HG03457 (cell line): ENCODE data around the gene ARSB.

Experiments used
- ATAC-seq: cut with Tn5 transposase; IDR thresholded peaks from one replicate; pipeline ENCODE4 v1.9.1; 2021; ENCODE audit warnings: moderate number of reproducible peaks; ENCODE audit not compliant: unreplicated experiment

Gene ARSB

GRCh38 chr5:78845470-78845869 is 139.6 kb downstream of the ARSB start:
- no peak for ATAC-seq

GRCh38 chr5:78843436-78843835 is 141.7 kb downstream of the ARSB start:
- ATAC-seq, result no peak

GRCh38 chr5:78841767-78842166 is 143.3 kb downstream of the ARSB start:
- ATAC-seq, result no peak

GRCh38 chr5:78838753-78839152 is 146.4 kb downstream of the ARSB start:
- ATAC-seq, result no peak

GRCh38 chr5:78837836-78838235 is 147.3 kb downstream of the ARSB start:
- no peak for ATAC-seq

GRCh38 chr5:78835176-78835575 is 149.9 kb downstream of the ARSB start:
- no peak for ATAC-seq

- no peak for ATAC-seq
Measured at GRCh38 chr5:78833284-78833683, 151.8 kb downstream of the ARSB start.

GRCh38 chr5:78830528-78831046 is 154.5 kb downstream of the ARSB start:
- ATAC-seq, result no peak

- no peak for ATAC-seq
Measured at GRCh38 chr5:78829811-78830527, 155.1 kb downstream of the ARSB start.

- no peak for ATAC-seq
Measured at GRCh38 chr5:78827725-78828124, 157.4 kb downstream of the ARSB start.

GRCh38 chr5:78824831-78825281 is 160.3 kb downstream of the ARSB start:
- no peak for ATAC-seq

- no peak for ATAC-seq
Measured at GRCh38 chr5:78823196-78823595, 161.9 kb downstream of the ARSB start.

- ATAC-seq, result no peak
Measured at GRCh38 chr5:78821536-78822021, 163.5 kb downstream of the ARSB start.

GRCh38 chr5:78819707-78820106 is 165.4 kb downstream of the ARSB start:
- ATAC-seq, result no peak

- no peak for ATAC-seq
Measured at GRCh38 chr5:78819166-78819565, 165.9 kb downstream of the ARSB start.

- ATAC-seq, result no peak
Measured at GRCh38 chr5:78816143-78816765, 168.9 kb downstream of the ARSB start.

GRCh38 chr5:78813906-78814530 is 171.1 kb downstream of the ARSB start:
- ATAC-seq, result no peak

- ATAC-seq, result no peak
Measured at GRCh38 chr5:78813286-78813685, 171.8 kb downstream of the ARSB start.

- no peak for ATAC-seq
Measured at GRCh38 chr5:78811866-78812265, 173.2 kb downstream of the ARSB start.

- ATAC-seq, result no peak
Measured at GRCh38 chr5:78811121-78811817, 173.8 kb downstream of the ARSB start.
